HG02642 (cell line): ENCODE measurements around the gene EIF3A.

Source experiments
- ATAC-seq: cut with Tn5 transposase; IDR thresholded peaks from one replicate; pipeline ENCODE4 v1.9.1; 2021; ENCODE audit warnings: mild to moderate bottlenecking; ENCODE audit not compliant: unreplicated experiment, poor library complexity

The EIF3A gene

DNA sequence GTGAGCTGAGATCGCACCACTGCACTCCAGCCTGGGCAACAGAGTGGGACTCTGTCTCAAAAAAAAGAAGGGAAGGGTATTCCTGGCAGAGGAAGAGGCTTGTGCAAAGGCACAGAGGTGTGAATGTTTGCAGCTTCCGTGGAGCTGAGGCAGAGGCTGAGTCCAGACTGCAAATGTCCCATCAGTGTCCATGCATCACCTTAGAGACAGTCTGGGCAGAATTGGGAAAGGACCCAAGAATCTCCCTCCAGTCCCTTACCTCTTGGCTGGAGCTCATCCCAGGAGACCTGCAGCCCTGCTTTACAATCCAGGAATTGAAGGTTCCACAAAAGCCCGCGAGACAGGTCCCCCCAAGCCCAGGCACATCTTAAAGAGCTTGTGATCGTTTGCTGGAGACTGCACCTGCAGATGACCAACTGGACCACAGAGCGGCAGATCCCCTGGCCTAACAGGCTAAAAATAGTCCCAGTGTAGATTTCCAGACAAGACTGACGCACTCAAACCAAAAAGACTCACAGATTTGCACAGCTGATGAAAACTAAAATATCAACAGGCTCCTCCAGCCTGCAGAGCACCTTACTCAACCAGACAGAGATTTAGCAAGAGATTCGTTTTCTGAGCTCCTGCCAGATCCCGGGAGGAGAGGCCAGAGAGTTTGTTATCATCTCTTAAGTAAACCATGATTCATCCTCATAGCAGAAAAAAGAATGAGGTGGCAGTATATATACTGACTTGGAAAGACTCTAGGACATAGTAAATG lies 74.0 kb downstream of the EIF3A start:
- no peak for ATAC-seq

DNA sequence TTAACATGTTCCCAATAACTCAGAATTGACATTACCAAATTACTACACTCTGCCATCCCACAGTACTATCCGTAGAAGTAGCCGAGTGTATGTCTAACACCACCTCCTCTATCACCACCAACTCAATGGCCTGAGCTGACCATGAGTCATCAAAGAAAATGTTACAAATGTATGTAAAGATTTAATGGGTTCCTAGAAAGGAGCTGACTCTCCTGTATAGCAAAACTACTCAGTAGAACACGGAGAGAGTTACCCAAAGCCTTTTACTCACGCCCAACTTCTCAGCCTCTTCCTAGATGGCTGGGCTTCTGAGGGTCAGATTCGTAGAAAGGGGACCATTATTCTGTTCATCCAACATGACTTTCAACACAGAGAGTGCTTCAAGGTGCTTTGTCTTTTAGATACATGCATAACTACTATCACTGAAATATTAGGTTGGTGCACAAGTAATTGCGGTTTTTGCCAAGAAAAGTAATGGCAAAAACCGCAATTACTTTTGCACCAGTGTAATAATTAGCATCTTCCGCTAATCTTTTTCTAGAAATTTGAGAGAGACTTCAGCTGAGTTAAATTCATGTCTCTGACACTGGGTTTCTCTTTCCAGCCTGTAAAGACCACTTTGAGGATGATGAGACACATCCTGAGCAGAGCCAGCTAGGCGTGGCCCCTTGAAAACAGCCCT lies 75.1 kb downstream of the EIF3A start:
- no peak for ATAC-seq

DNA sequence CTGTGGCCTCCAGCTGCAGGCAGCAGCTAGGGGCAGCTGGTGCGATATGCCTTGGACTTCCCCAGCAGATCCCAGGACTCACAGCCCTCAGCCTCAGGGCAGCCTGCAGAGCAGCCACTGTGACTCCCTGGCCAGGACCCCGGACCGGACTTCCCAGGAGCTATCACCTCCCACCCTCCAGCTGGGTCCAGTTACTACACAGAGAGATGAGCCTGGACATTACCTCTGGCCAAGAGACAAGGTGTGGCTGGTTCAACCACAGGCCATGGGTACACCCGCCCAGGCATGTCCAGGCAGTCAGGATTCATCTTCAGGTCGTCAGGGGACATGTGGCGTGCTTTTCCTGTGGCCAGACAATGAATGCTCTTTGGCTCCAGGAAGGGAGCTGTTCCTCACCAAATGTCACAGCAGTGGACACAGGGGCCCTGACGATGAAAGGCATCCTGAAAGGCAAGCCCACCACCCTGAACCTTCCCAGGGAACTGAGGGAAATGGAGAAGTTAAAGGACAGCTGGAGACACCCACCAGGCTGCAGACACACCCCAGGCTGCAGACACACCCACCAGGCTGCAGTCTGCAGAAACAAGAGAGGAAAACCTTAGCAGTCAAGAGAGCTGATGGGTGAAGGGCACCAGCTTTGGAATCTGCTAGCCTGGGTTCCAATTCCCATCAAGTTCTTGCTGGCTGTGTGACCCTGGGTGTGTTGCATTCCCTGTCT lies 76.9 kb downstream of the EIF3A start:
- no peak for ATAC-seq

DNA sequence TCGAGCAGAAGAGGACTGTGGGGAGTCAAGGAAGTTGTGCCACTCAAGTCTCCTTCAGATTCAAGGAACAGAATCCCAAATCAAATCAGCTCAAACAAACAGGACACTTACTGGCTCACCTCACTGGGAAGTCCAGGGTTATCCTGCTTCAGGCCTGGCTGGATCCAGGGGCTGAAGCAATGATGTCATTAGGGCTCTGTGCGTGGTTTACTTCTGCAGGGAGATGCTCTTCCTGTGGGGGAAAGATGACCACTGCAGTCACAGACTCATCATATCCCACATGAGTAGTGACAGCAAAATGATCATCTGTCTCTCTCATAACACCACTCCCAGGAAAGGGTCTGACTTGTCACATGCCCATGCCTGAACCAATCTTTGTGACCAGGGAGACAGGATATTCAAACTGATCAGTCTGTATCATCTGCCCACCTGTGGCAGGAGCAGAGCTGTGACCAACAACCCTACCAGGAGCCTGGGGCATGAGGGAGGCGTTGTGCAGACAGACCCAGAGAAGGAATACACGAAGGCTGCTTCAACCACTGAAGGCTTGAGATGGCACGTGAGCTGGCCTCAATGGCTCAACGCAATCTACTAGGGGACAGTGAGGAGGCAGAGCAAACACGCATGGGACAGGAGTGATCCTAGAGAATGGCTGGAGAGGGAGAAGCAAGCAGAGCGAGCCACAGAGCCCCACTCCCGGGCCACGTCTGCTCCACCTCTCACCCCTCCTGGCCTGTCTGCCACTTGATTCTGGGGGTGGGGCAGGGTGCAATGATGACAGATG lies 78.7 kb downstream of the EIF3A start:
- no peak for ATAC-seq

DNA sequence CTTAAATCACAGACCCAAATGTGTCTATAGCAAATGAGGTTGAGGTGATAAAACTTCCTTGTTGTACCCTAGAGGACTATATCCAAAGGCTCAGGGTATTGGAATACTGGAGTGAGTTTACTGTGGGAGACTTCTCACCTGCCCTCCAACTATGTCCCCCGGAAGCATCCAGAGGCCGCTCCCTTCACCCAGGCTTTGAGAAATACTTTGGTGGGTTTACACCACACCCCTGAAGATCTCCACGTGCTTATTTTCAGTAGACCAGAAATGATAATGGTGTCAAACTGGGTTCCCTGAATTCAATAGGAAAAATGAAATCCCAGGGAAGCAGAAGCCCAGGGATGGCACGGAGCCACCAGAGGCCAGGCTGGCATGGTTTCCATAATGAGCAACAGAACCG lies 82.4 kb downstream of the EIF3A start:
- no peak for ATAC-seq

DNA sequence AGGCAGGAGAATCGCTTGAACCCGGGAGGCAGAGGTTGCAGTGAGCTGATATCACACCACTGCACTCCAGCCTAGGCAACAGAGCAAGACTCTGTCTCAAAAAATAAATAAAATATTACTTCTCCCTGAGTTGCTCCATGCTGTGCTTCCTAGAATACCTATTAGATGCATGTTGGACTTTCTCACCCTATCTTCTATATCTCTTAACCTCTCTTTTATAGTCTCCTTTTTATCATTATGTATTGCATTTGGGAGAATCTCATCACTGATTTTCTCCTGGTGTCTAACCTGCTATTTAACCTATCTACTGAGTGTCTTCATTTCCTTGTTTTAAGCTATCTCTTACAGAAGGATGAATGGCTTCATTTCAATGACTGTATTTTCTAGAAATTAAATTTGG lies 83.2 kb downstream of the EIF3A start:
- no peak for ATAC-seq

DNA sequence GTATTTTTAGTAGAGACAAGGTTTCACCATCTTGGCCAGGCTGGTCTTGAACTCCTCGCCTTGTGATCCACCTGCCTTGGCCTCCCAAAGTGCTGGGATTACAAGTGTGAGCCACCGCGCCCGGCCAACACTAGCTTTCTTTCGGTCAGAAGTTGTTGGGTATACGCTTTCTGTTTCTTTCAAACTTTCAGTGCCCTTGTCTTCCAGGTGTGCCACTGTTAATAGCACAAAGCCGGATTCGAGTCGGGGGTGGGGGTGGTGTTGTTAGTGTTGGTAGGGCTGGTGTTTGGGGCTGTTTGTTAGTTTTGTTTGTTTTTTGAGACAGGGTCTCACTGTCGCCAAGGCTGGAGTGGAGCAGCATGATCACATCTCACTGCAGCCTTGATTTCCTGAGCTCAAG lies 84.9 kb downstream of the EIF3A start:
- ATAC-seq: no peak

DNA sequence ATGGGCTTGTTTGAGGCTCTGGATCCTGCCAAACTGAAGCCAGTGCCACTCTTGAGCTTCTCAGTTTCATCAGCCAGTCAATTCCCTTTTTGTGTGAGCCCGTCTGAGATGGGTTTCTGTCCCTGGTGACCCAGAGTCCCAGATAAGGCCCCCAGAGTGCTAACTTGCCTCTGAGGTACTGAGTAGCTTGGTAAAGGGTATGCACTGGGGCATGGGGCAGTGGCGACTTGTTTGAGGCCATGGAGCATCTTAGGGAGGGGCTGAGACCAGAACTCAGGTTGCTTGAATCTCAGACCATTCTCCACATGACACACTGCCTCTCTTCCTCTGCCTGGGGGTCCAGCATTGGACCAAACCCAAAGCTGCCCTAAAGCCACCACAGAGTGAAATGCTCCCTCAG lies 86.3 kb downstream of the EIF3A start:
- no peak for ATAC-seq

DNA sequence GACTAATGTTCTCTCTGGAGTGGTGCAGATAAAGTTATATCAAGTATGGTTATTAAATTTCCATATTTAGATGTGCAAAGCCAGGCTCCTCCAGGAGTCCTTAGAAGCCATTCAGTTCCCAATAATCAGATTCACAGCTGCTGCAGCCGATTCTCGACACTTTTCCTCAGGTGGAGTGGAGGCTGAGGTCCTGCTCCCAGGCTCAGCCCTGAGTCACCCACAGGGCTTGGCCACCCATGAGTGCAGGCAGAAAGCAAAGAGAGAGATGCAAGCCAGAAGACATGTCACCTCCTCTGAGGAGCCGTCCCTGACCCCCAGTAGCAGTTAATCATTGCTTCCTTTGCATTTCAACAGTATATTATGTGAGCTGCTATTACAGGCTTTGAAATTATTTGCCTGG lies 87.4 kb downstream of the EIF3A start:
- ATAC-seq: no peak

DNA sequence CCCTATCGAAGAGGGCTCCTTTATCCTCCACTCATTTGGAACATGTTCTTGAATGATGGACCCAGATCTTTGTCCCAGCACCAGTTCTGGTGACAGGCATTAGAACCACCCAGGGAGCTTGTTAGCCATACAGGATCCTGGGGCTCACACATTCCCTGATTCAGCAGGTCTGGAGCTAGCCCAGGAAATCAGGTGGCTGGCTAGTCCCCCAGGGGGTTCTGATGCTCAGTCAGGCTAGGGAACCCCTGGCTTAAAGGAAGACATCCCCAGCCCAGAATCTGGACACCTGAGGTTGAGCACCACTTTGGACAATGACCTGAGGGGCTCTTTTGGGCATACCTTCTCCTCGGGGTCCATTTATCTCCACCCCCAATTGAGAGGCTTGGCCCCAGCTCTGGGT lies 88.1 kb downstream of the EIF3A start:
- ATAC-seq: no peak

DNA sequence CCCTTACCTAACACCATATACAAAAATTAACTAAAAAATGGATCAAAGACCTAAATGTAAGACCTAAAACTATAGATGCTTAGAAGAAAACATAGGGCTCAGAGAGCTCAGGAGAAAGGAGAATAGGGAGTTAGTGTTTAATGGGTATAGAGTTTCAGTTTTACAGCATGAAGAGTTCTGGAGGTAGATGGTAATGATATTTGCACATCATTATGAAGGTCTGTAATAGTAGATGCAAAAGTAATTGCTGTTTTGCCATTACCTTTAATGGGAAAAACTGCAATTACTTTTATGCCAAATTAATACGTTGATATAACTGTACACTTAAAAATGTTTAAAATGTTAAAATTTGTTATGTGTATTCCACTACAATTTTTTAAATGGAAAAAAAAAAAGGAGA lies 90.3 kb downstream of the EIF3A start:
- no peak for ATAC-seq

DNA sequence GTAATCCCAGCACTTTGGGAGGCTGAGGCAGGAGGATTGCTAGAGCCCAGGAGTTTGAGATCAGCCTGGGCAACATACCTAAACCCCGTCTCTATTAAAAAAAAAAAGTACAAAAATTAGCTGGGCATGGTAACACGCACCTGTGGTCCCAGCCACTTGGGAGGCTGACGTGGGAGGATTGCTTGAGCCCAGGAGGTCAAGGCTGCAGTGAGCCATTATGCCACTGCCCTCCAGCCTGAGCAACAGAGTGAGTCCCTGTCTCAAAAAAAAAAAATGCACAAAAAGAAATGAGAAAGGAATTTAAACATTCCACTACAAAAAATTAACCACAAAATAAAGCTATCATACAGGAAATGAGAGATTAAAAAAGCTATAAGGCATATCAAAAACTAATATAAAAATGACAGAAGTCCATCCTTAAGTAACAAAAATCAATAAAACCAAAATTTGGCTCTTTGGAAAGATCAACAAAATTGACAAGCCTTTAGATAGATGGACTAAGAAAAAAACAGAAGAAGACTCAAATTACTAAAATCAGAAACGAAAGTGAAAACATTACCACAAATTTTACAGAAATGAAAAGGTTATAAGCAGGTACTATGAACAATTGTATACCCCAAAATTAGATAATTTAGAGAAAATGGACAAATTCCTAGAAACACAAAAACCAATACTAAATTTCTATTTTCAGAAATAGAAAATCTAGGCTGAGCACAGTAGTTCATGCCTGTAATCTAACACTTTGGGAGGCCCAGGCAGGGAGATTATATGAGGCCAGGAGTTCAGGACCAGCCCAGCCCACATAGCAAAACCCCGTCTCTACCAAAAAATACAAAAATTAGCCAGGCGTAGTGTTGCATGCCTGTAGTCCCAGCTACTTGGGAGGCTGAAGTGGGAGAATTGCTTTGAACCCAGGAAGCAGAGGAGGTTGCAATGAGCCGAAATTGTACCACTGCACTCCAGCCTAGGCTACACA lies 93.5 kb downstream of the EIF3A start:
- ATAC-seq: peak; percentile 64

DNA sequence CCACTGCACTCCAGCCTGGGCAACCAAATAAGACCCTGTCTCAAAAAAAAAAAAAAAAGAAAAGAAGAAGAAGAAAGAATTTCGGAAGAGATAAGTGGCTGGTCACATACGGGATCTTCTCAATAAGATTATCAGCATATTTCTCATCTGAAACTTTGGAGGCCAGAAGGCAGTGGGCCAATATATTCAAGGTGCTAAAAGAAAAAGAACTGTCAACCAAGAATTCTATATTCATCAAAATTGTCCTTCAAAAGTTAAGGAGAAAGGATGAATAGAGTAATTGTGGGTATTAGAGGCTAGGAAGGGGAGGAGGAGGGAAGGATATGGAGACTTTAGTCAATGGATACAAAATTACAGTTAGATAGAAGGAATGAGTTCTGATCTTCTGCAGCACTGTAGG lies 95.0 kb downstream of the EIF3A start:
- ATAC-seq: no peak
